GM12878 (cell line): Measurements from ENCODE around the gene PRKAG2. TPM values are rescaled to one million over a fixed set of nuclear protein-coding genes. Genes with fewer than 3 reads are reported as not detected.

Experiments
- ETV6 ChIP-seq, 2 experiments: fragments of 450-650 bp in 1 of 2; IDR thresholded peaks in 1 of 2; conservative IDR thresholded peaks in 1 of 2; 2 replicates each; pipeline ENCODE4 v1.6.1; 2014; ENCODE audit warnings: antibody characterized with exemption in 1 of 2, borderline replicate concordance in 1 of 2, low read depth in 1 of 2, mild to moderate bottlenecking in 1 of 2, moderate library complexity in 1 of 2
- FOXM1 ChIP-seq: IDR thresholded peaks from 2 replicates; pipeline ENCODE4 v1.6.1; 2012; ENCODE audit warnings: low read depth, mild to moderate bottlenecking, inconsistent platforms, low read length, moderate library complexity
- POU2F2 ChIP-seq: IDR thresholded peaks from 3 replicates; pipeline ENCODE4 v1.6.1; 2011; ENCODE audit warnings: low read depth, mild to moderate bottlenecking, low read length, borderline replicate concordance
- STAT1 ChIP-seq: fragments of 450-650 bp; conservative IDR thresholded peaks from 2 replicates; pipeline ENCODE4 v1.6.1; 2014; ENCODE audit warnings: antibody characterized with exemption, mild to moderate bottlenecking
- TCF7 ChIP-seq: IDR thresholded peaks from 2 replicates; pipeline ENCODE4 v1.6.1; 2014; ENCODE audit warnings: antibody characterized with exemption, borderline replicate concordance
- polyA plus RNA-seq, 11 experiments: library from polyadenylated mRNA; depleted of rRNA in 4 of 11; unstranded in 6 of 11; stranded (reverse) in 5 of 11; fragments of >200 nt; fragmentation: Nextera tagmentation in 4 of 11; fragmentation: Illumina TruSeq in 1 of 11; extraction: Ambion mirVana in 4 of 11; extraction: Trizol in 1 of 11; gene quantifications; 1 replicate in 1 of 11; 2 replicates in 10 of 11; pipeline versions ENCODE4 v1.2.1 to v1.2.3, GENCODE V29; 2011 to 2016; ENCODE audit warnings: inconsistent platforms in 2 of 11, missing spikeins in 2 of 11, low read depth in 1 of 11
- total RNA-seq, 4 experiments: library from RNA; depleted of rRNA in 3 of 4; stranded (reverse); fragments of >200 nt in 3 of 4; fragmentation: Illumina TruSeq in 1 of 4; extraction: Trizol in 1 of 4; gene quantifications; 2 replicates each; pipeline versions ENCODE4 v1.2.1 to v1.2.3, GENCODE V29; 2013 to 2021
- TF ChIP-seq, protein P1 (sequence below): IDR thresholded peaks from 2 replicates; pipeline ENCODE4 v1.6.1; 2012; ENCODE audit warnings: low read length, inconsistent platforms
- TF ChIP-seq, protein P2 (sequence below): IDR thresholded peaks from 2 replicates; pipeline ENCODE4 v1.6.1; 2012; ENCODE audit warnings: low read depth, low read length, improper control_type of control experiment
- TF ChIP-seq, protein P3 (sequence below): IDR thresholded peaks from 2 replicates; pipeline ENCODE4 v1.6.1; 2012; ENCODE audit warnings: mild to moderate bottlenecking, low read depth, low read length
- TF ChIP-seq, protein P4 (sequence below): fragments of 450-650 bp; IDR thresholded peaks from 2 replicates; pipeline ENCODE4 v1.6.1; 2017; ENCODE audit warnings: mild to moderate bottlenecking, moderate library complexity
- TF ChIP-seq, protein P5 (sequence below): fragments of 450-650 bp; IDR thresholded peaks from 2 replicates; pipeline ENCODE4 v1.6.1; 2017; ENCODE audit warnings: mild to moderate bottlenecking, low read depth, inconsistent platforms; ENCODE audit not compliant: poor library complexity, severe bottlenecking
- TF ChIP-seq, protein P6 (sequence below): fragments of 450-650 bp; IDR thresholded peaks from 2 replicates; pipeline ENCODE4 v1.6.1; 2016; ENCODE audit warnings: mild to moderate bottlenecking

PRKAG2 gene
- total and polyA plus RNA-seq, 10 of the 15 experiments (the other 5 are each of a cell fraction or from before 2014, with no cell fraction given) = 3.4 to 8.9 (median 6.8) TPM

DNA sequence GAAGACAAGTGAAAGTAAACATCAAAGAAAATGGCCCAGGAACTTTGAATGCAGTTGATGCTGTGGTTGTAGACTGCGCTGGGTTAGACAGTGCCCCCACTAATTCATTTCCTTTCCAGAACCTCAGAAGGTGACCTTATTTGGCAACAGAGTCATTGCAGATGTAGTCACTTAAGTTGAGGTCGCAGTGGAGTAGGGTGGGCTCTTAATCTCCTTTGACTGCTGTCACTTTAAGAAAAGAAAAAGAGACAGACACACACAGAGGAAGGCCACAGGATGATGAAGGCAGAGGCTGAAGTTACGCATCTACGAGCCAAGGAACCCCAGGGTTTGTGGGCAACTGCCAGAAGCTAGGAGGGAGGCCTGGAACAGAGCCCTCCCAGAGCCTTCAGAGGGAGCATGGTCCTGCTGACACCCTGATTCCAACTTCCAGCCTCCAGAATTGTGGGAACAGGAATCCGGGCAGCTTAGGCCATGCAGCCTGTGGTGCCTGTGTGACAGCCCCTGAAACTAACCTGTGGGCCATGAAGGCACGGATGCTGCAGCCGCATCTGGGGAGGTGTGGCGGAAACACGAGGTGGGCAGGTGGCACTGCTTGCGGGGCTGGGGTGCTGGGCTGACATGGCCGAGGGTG, 107.6 kb downstream of the PRKAG2 start (continued):
- peak in 1 of 2 experiments; percentile 56; a peak in 1 of 4 replicates for TF ChIP-seq ETV6 (conservative IDR thresholded peaks at IDR 0.05 in 1 of 2, IDR thresholded peaks at IDR 0.05 in 1 of 2; ENCODE audit: borderline replicate concordance in 1 of 2, low read depth in 1 of 2)
- TF ChIP-seq, protein P1, sequence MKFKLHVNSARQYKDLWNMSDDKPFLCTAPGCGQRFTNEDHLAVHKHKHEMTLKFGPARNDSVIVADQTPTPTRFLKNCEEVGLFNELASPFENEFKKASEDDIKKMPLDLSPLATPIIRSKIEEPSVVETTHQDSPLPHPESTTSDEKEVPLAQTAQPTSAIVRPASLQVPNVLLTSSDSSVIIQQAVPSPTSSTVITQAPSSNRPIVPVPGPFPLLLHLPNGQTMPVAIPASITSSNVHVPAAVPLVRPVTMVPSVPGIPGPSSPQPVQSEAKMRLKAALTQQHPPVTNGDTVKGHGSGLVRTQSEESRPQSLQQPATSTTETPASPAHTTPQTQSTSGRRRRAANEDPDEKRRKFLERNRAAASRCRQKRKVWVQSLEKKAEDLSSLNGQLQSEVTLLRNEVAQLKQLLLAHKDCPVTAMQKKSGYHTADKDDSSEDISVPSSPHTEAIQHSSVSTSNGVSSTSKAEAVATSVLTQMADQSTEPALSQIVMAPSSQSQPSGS = peak; percentile 59; the same call in 1 of the 2 replicates
- TF ChIP-seq, protein P2, sequence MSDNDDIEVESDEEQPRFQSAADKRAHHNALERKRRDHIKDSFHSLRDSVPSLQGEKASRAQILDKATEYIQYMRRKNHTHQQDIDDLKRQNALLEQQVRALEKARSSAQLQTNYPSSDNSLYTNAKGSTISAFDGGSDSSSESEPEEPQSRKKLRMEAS = no peak
- no peak for TF ChIP-seq STAT1
- TF ChIP-seq, protein P3, sequence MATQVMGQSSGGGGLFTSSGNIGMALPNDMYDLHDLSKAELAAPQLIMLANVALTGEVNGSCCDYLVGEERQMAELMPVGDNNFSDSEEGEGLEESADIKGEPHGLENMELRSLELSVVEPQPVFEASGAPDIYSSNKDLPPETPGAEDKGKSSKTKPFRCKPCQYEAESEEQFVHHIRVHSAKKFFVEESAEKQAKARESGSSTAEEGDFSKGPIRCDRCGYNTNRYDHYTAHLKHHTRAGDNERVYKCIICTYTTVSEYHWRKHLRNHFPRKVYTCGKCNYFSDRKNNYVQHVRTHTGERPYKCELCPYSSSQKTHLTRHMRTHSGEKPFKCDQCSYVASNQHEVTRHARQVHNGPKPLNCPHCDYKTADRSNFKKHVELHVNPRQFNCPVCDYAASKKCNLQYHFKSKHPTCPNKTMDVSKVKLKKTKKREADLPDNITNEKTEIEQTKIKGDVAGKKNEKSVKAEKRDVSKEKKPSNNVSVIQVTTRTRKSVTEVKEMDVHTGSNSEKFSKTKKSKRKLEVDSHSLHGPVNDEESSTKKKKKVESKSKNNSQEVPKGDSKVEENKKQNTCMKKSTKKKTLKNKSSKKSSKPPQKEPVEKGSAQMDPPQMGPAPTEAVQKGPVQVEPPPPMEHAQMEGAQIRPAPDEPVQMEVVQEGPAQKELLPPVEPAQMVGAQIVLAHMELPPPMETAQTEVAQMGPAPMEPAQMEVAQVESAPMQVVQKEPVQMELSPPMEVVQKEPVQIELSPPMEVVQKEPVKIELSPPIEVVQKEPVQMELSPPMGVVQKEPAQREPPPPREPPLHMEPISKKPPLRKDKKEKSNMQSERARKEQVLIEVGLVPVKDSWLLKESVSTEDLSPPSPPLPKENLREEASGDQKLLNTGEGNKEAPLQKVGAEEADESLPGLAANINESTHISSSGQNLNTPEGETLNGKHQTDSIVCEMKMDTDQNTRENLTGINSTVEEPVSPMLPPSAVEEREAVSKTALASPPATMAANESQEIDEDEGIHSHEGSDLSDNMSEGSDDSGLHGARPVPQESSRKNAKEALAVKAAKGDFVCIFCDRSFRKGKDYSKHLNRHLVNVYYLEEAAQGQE = no peak
- TF ChIP-seq, protein P4, sequence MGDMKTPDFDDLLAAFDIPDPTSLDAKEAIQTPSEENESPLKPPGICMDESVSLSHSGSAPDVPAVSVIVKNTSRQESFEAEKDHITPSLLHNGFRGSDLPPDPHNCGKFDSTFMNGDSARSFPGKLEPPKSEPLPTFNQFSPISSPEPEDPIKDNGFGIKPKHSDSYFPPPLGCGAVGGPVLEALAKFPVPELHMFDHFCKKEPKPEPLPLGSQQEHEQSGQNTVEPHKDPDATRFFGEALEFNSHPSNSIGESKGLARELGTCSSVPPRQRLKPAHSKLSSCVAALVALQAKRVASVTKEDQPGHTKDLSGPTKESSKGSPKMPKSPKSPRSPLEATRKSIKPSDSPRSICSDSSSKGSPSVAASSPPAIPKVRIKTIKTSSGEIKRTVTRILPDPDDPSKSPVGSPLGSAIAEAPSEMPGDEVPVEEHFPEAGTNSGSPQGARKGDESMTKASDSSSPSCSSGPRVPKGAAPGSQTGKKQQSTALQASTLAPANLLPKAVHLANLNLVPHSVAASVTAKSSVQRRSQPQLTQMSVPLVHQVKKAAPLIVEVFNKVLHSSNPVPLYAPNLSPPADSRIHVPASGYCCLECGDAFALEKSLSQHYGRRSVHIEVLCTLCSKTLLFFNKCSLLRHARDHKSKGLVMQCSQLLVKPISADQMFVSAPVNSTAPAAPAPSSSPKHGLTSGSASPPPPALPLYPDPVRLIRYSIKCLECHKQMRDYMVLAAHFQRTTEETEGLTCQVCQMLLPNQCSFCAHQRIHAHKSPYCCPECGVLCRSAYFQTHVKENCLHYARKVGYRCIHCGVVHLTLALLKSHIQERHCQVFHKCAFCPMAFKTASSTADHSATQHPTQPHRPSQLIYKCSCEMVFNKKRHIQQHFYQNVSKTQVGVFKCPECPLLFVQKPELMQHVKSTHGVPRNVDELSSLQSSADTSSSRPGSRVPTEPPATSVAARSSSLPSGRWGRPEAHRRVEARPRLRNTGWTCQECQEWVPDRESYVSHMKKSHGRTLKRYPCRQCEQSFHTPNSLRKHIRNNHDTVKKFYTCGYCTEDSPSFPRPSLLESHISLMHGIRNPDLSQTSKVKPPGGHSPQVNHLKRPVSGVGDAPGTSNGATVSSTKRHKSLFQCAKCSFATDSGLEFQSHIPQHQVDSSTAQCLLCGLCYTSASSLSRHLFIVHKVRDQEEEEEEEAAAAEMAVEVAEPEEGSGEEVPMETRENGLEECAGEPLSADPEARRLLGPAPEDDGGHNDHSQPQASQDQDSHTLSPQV = no peak
- TF ChIP-seq POU2F2 = peak; percentile 67; the same call in 1 of the 3 replicates
- TF ChIP-seq TCF7 = peak; percentile 90
- TF ChIP-seq, protein P5, sequence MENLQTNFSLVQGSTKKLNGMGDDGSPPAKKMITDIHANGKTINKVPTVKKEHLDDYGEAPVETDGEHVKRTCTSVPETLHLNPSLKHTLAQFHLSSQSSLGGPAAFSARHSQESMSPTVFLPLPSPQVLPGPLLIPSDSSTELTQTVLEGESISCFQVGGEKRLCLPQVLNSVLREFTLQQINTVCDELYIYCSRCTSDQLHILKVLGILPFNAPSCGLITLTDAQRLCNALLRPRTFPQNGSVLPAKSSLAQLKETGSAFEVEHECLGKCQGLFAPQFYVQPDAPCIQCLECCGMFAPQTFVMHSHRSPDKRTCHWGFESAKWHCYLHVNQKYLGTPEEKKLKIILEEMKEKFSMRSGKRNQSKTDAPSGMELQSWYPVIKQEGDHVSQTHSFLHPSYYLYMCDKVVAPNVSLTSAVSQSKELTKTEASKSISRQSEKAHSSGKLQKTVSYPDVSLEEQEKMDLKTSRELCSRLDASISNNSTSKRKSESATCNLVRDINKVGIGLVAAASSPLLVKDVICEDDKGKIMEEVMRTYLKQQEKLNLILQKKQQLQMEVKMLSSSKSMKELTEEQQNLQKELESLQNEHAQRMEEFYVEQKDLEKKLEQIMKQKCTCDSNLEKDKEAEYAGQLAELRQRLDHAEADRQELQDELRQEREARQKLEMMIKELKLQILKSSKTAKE = peak; percentile 53
- TF ChIP-seq, protein P6, sequence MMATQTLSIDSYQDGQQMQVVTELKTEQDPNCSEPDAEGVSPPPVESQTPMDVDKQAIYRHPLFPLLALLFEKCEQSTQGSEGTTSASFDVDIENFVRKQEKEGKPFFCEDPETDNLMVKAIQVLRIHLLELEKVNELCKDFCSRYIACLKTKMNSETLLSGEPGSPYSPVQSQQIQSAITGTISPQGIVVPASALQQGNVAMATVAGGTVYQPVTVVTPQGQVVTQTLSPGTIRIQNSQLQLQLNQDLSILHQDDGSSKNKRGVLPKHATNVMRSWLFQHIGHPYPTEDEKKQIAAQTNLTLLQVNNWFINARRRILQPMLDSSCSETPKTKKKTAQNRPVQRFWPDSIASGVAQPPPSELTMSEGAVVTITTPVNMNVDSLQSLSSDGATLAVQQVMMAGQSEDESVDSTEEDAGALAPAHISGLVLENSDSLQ = 0 out of 2 replicates have a peak, but pooled peaks have one; percentile 11
- peak; percentile 37; the same call in 1 of the 2 replicates for TF ChIP-seq FOXM1
